HepG2 (cell line): ENCODE data around the gene SYNJ2. TPM values are rescaled to one million over a fixed set of nuclear protein-coding genes. Genes with fewer than 3 reads are reported as not detected.
A peak's percentile ranks its signal among the peaks of the same experiment; 100 is the strongest.

Experiments
- ARNT ChIP-seq: fragments of 450-650 bp; IDR thresholded peaks from 2 replicates; pipeline ENCODE4 v1.6.1; 2017
- CCDC6 ChIP-seq: sonication (generic); formaldehyde crosslinking; IDR thresholded peaks from 2 replicates; pipeline ENCODE4 v1.8.1; 2022; ENCODE audit warnings: mild to moderate bottlenecking, missing genetic modification reagents, moderate library complexity
- FOXP1 ChIP-seq, 2 experiments: fragments of 450-650 bp in 1 of 2; IDR thresholded peaks; 2 replicates each; pipeline ENCODE4 v1.6.1; 2017 to 2018; ENCODE audit warnings: antibody characterized with exemption in 1 of 2
- JUND ChIP-seq: sonication (generic); formaldehyde crosslinking; IDR thresholded peaks from 2 replicates; pipeline ENCODE4 v1.8.0; 2022; ENCODE audit warnings: mild to moderate bottlenecking, missing genetic modification reagents
- KDM5A ChIP-seq: fragments of 200-600 bp; sonication (generic); IDR thresholded peaks from 2 replicates; pipeline ENCODE4 v1.7.0; 2018; ENCODE audit warnings: antibody characterized with exemption, mild to moderate bottlenecking, low read length, borderline replicate concordance
- MAFF ChIP-seq: IDR thresholded peaks from 2 replicates; pipeline ENCODE4 v1.6.1; 2011; ENCODE audit warnings: low read depth, low read length, improper control_type of control experiment
- MATR3 ChIP-seq: sonication (generic); formaldehyde crosslinking; IDR thresholded peaks from 2 replicates; pipeline ENCODE4 v1.4.0; 2020; ENCODE audit warnings: missing genetic modification reagents
- MIER3 ChIP-seq: IDR thresholded peaks from 2 replicates; pipeline ENCODE4 v1.6.1; 2016; ENCODE audit warnings: missing compliant biosample characterization, borderline replicate concordance
- NCOA1 ChIP-seq: sonication (generic); formaldehyde crosslinking; IDR thresholded peaks from 2 replicates; pipeline ENCODE4 v1.9.0; 2021; ENCODE audit warnings: missing genetic modification reagents
- SALL1 ChIP-seq: sonication (generic); formaldehyde crosslinking; IDR thresholded peaks from 2 replicates; pipeline ENCODE4 v1.8.0; 2022; ENCODE audit warnings: mild to moderate bottlenecking, missing genetic modification reagents
- SRY ChIP-seq: sonication (generic); formaldehyde crosslinking; IDR thresholded peaks from 2 replicates; pipeline ENCODE4 v1.8.0; 2022; ENCODE audit warnings: mild to moderate bottlenecking, missing genetic modification reagents
- TEF ChIP-seq: sonication (generic); formaldehyde crosslinking; IDR thresholded peaks from 2 replicates; pipeline ENCODE4 v1.5.0; 2020; ENCODE audit warnings: missing genetic modification reagents
- TFDP2 ChIP-seq: sonication (generic); formaldehyde crosslinking; IDR thresholded peaks from 2 replicates; pipeline ENCODE4 v1.4.0; 2020; ENCODE audit warnings: missing genetic modification reagents
- USF2 ChIP-seq, 2 experiments: sonication (generic) in 1 of 2; formaldehyde crosslinking in 1 of 2; IDR thresholded peaks; 2 replicates each; pipeline versions ENCODE4 v1.5.1 to v1.6.1; 2011 to 2020; ENCODE audit warnings: borderline replicate concordance in 1 of 2, low read depth in 1 of 2, low read length in 1 of 2, mild to moderate bottlenecking in 1 of 2, missing genetic modification reagents in 1 of 2, moderate library complexity in 1 of 2
- ZBTB20 ChIP-seq: sonication (generic); formaldehyde crosslinking; IDR thresholded peaks from 2 replicates; pipeline ENCODE4 v1.8.1; 2023; ENCODE audit warnings: missing genetic modification reagents, low read depth, mild to moderate bottlenecking, borderline replicate concordance
- ZBTB26 ChIP-seq: IDR thresholded peaks from 2 replicates; pipeline ENCODE4 v1.6.1; 2016; ENCODE audit warnings: missing compliant biosample characterization, missing genetic modification reagents, borderline replicate concordance
- ZBTB3 ChIP-seq: sonication (generic); formaldehyde crosslinking; IDR thresholded peaks from 2 replicates; pipeline ENCODE4 v1.4.0; 2020; ENCODE audit warnings: low read depth, mild to moderate bottlenecking, moderate library complexity, missing genetic modification reagents, borderline replicate concordance
- ZNF337 ChIP-seq: sonication (generic); formaldehyde crosslinking; IDR thresholded peaks from 2 replicates; pipeline ENCODE4 v1.5.1; 2020; ENCODE audit warnings: missing genetic modification reagents, low read depth, mild to moderate bottlenecking, borderline replicate concordance
- ZNF484 ChIP-seq: sonication (generic); formaldehyde crosslinking; IDR thresholded peaks from 2 replicates; pipeline ENCODE4 v1.5.1; 2020; ENCODE audit warnings: mild to moderate bottlenecking, low read depth, missing genetic modification reagents, borderline replicate concordance
- ZNF543 ChIP-seq: sonication (generic); formaldehyde crosslinking; IDR thresholded peaks from 2 replicates; pipeline ENCODE4 v1.4.0; 2020; ENCODE audit warnings: mild to moderate bottlenecking, missing genetic modification reagents
- ZNF678 ChIP-seq: sonication (generic); formaldehyde crosslinking; IDR thresholded peaks from 2 replicates; pipeline ENCODE4 v1.4.0; 2020; ENCODE audit warnings: mild to moderate bottlenecking, missing genetic modification reagents
- ZZZ3 ChIP-seq: sonication (generic); formaldehyde crosslinking; IDR thresholded peaks from 2 replicates; pipeline ENCODE4 v1.4.0; 2020; ENCODE audit warnings: missing genetic modification reagents, mild to moderate bottlenecking, borderline replicate concordance
- polyA plus RNA-seq, 8 experiments: library from polyadenylated mRNA; depleted of rRNA in 3 of 8; stranded (reverse) in 7 of 8; unstranded in 1 of 8; fragments of >200 nt; fragmentation: Illumina TruSeq in 4 of 8; extraction: Trizol in 4 of 8; gene quantifications; 2 replicates each; pipeline versions ENCODE4 v1.2.1 to v1.2.3, GENCODE V29; 2011 to 2016; ENCODE audit warnings: low read depth in 4 of 8, missing spikeins in 1 of 8, mixed read lengths in 1 of 8; ENCODE audit not compliant: insufficient read depth in 1 of 8
- total RNA-seq, 5 experiments: library from RNA; depleted of rRNA; stranded (reverse); fragments of >200 nt; fragmentation: Illumina TruSeq; extraction: Trizol; gene quantifications; 2 replicates each; pipeline ENCODE4 v1.2.3, GENCODE V29; 2016; ENCODE audit warnings: low read depth in 1 of 5

The SYNJ2 gene
- total and polyA plus RNA-seq, 2 of the 13 experiments (the other 11 are each of a cell fraction or from before 2014, with no cell fraction given), result 39.1 to 57.6 TPM

GRCh38 chr6:157954150-157955117, 27.2 kb upstream of the SYNJ2 start (continued):
- TF ChIP-seq USF2 (IDR thresholded peaks at IDR 0.05; ENCODE audit: low read depth, low read length) (peak; percentile 8; the same call in 1 of the 2 replicates), USF2 (CRISPR knock-in tag; IDR thresholded peaks at IDR 0.05; ENCODE audit: borderline replicate concordance) (peak; percentile 45; the same call in 1 of the 2 replicates), ZNF543 (CRISPR knock-in tag) (peak; percentile 90), ARNT (no peak), TFDP2 (CRISPR knock-in tag) (no peak; the same call in none of the 2 replicates), ZZZ3 (CRISPR knock-in tag) (peak; percentile 75; the same call in 1 of the 2 replicates), MIER3 (CRISPR knock-in tag) (peak; percentile 62; the same call in 1 of the 2 replicates), KDM5A (peak; percentile 40; the same call in 1 of the 2 replicates), NCOA1 (CRISPR knock-in tag) (peak; percentile 54; the same call in 1 of the 2 replicates), ZNF337 (no peak), SRY (no peak), ZNF484 (CRISPR knock-in tag) (no peak), JUND (CRISPR knock-in tag) (no peak), ZBTB26 (CRISPR knock-in tag) (no peak), MATR3 (CRISPR knock-in tag) (no peak), FOXP1 (IDR thresholded peaks at IDR 0.05) (no peak), FOXP1 (CRISPR knock-in tag; IDR thresholded peaks at IDR 0.05) (peak; percentile 51), MAFF (no peak), SALL1 (peak; percentile 97), TEF (CRISPR knock-in tag) (0 out of 2 replicates have a peak, but pooled peaks have one; percentile 24), ZNF678 (CRISPR knock-in tag) (peak; percentile 73; the same call in 1 of the 2 replicates), ZBTB20 (0 out of 2 replicates have a peak, but pooled peaks have one; percentile 56), ZBTB3 (CRISPR knock-in tag) (0 out of 2 replicates have a peak, but pooled peaks have one; percentile 57), CCDC6 (CRISPR knock-in tag) (peak; percentile 38; the same call in 1 of the 2 replicates)
